Psoas muscle (tissue), 8 donors: ENCODE data around the gene GLT6D1. TPM values are rescaled to one million over a fixed set of nuclear protein-coding genes. Genes with fewer than 3 reads are reported as not detected.

Experiments
- ATAC-seq, 4 donors: fragments of 200-7000 bp; cut with Tn5 transposase; one replicate each; pipeline ENCODE4 v1.9.1; 2020; ENCODE audit warnings: moderate library complexity in 3 of 4, mild to moderate bottlenecking in 2 of 4
- DNase-seq, 2 donors: peaks; one replicate each; pipeline ENCODE4 v3.0.0-alpha.2; 2020
- H3K27ac ChIP-seq: fragments of 200-600 bp; one replicate; pipeline ENCODE4 v1.8.0; 2022
- H3K27me3 ChIP-seq, 3 donors: fragments of 200-600 bp in 1 of 3; one replicate each; pipeline versions ENCODE4 v1.6.1 to v1.8.0; 2013 to 2022; ENCODE audit warnings: low read length in 2 of 3, mild to moderate bottlenecking in 2 of 3, moderate library complexity in 1 of 3; ENCODE audit not compliant: insufficient read depth in 3 of 3
- H3K36me3 ChIP-seq, 2 donors: fragments of 200-600 bp in 1 of 2; one replicate each; pipeline versions ENCODE4 v1.6.1 to v1.8.0; 2013 to 2022; ENCODE audit warnings: low read depth in 1 of 2, mild to moderate bottlenecking in 1 of 2, moderate library complexity in 1 of 2; ENCODE audit not compliant: insufficient read depth in 1 of 2
- H3K4me1 ChIP-seq: fragments of 200-600 bp; one replicate; pipeline ENCODE4 v1.8.0; 2022
- H3K4me3 ChIP-seq: fragments of 200-600 bp; one replicate; pipeline ENCODE4 v1.8.0; 2022; ENCODE audit warnings: mild to moderate bottlenecking
- H3K9me3 ChIP-seq: fragments of 200-600 bp; one replicate; pipeline ENCODE4 v1.8.0; 2022
- CTCF ChIP-seq: fragments of 200-600 bp; IDR thresholded peaks from one replicate; pipeline ENCODE4 v1.8.0; 2022; ENCODE audit warnings: antibody characterized with exemption
- WGBS, 3 donors: extraction: QIAGEN DNeasy Blood & Tissue Kit; methylation state at CpG; one replicate each; pipeline versions ENCODE4 v1.1.6 to v1.1.7; 2013; 5-methylcytosine and 5-hydroxymethylcytosine counted together
- intact Hi-C, 2 donors: fragments of 100-400 bp; cut with DNase I; formaldehyde crosslinking; loops; one replicate each; pipeline versions ENCODE4 v1.11.0 to v1.14.2; 2022
- polyA plus RNA-seq, 3 donors: library from polyadenylated mRNA; stranded (reverse); fragments of 200-250 nt; gene quantifications; one replicate each; pipeline ENCODE4 v1.2.3, GENCODE V29; 2013
- total RNA-seq, 4 donors: library from RNA; stranded (reverse); fragmentation: NEBNext Ultra II Directional in 2 of 4; extraction: Animal tissue kit (Norgen Biotek cat#: 25700) in 2 of 4; gene quantifications; one replicate each; pipeline versions ENCODE4 v1.2.1 to v1.2.4, GENCODE V29; 2021 to 2023
- donor health status: healthy with polysubstance abuse.
- donor health status: DM: no; HTN: no; CAD: no; lungs with moderate emphysema.
- donor health status: Bipolar disorder and iron deficiency.
- donor health status: healthy.
- donor health status: DM: yes; HTN: yes; CAD: no.
- donor health status: DM: no; HTN: no; CAD: no.
- donor health status: DM: no; HTN: no; CAD: no.
- donor health status: DM: yes; HTN: yes; CAD: no.

GLT6D1 gene
- total and polyA plus RNA-seq, 7 donors = not detected

GRCh38 chr9:135583688-135584011, 55.7 kb downstream of the GLT6D1 start:
- peak in 1 of 2 donors; percentile 39 for DNase-seq

GRCh38 chr9:135582966-135583687, 56.2 kb downstream of the GLT6D1 start:
- ATAC-seq (no peak), DNase-seq (peak in 1 of 2 donors; percentile 22)
- no peak for TF ChIP-seq CTCF
- no peak overlapping the region for H3K4me3 ChIP-seq
- H3K9me3 ChIP-seq = no peaks in the 10 kb centered on the region
- no peaks in the 10 kb centered on the region for H3K4me1 ChIP-seq
- no peaks in the 10 kb centered on the region for H3K36me3 ChIP-seq
- intact Hi-C loops = no loop called here
- no peak overlapping the region for H3K27ac ChIP-seq
- H3K27me3 ChIP-seq = peaks cover 0 to 36% (median 7%) of the 10 kb centered on the region in 3 donors
- 64 to 75% (median 70%) methylated on average over 19 of the region's 19 CpGs for WGBS, 3 donors

More at GRCh38 chr9:135583688-135584011, 55.7 kb downstream of the GLT6D1 start:
- TF ChIP-seq CTCF = no peak
- Histone ChIP-seq H3K27me3 (peaks cover 0 to 36% (median 7%) of the 10 kb centered on the region in 3 donors), H3K27ac (no peak overlapping the region), H3K4me1 (no peaks in the 10 kb centered on the region), H3K4me3 (no peak overlapping the region), H3K36me3 (no peaks in the 10 kb centered on the region), H3K9me3 (no peaks in the 10 kb centered on the region)
- ATAC-seq = no peak
- intact Hi-C loops = no loop called here
- 84 to 90% (median 84%) methylated on average over 16 of the region's 16 CpGs for WGBS, 3 donors

GRCh38 chr9:135582541-135582940, 56.8 kb downstream of the GLT6D1 start:
- intact Hi-C loops = no loop called here
- Histone ChIP-seq H3K4me1 (no peaks in the 10 kb centered on the region), H3K27ac (no peak overlapping the region), H3K9me3 (no peaks in the 10 kb centered on the region), H3K4me3 (no peak overlapping the region), H3K27me3 (peaks cover 0 to 36% (median 7%) of the 10 kb centered on the region in 3 donors), H3K36me3 (no peaks in the 10 kb centered on the region)
- ATAC-seq (no peak), DNase-seq (peak in 1 of 2 donors; percentile 28)
- WGBS, 3 donors = 85 to 88% (median 87%) methylated on average over 14 of the region's 14 CpGs
- no peak for TF ChIP-seq CTCF

- WGBS, 3 donors = 81 to 83% (median 81%) methylated on average over 18 of the region's 18 CpGs
- Histone ChIP-seq H3K27me3 (peaks cover 0 to 36% (median 5%) of the 10 kb centered on the region in 3 donors), H3K36me3 (no peaks in the 10 kb centered on the region), H3K4me1 (no peaks in the 10 kb centered on the region), H3K9me3 (no peaks in the 10 kb centered on the region), H3K4me3 (no peak overlapping the region), H3K27ac (no peak overlapping the region)
- intact Hi-C loops = no loop called here
- ATAC-seq (no peak), DNase-seq (peak in 1 of 2 donors; percentile 19)
- no peak for TF ChIP-seq CTCF
Observed at GRCh38 chr9:135581636-135582426, 57.5 kb downstream of the GLT6D1 start.
